NT2/D1 (cell line): ENCODE results near the gene ZYX.

Source experiments
- SUZ12 ChIP-seq: IDR thresholded peaks from 2 replicates; pipeline ENCODE4 v1.6.1; 2011; ENCODE audit not compliant: insufficient read length, insufficient read depth; ENCODE audit errors: extremely low read depth
- ZNF274 ChIP-seq: IDR thresholded peaks from 2 replicates; pipeline ENCODE4 v1.6.1; 2011; ENCODE audit warnings: mild to moderate bottlenecking, low read depth, low read length

- TF ChIP-seq ZNF274, result no peak
- TF ChIP-seq SUZ12, result no peak
Measured at GRCh38 chr7:143356414-143357050, 24.6 kb upstream of the ZYX start.
